ENCODE data around the gene PAF1.
"Not testable (repeated sequence)": the region's sequence is repeated elsewhere in the genome, so short reads cannot be mapped to it uniquely, and the experiment has no call there.

The PAF1 gene

DNA sequence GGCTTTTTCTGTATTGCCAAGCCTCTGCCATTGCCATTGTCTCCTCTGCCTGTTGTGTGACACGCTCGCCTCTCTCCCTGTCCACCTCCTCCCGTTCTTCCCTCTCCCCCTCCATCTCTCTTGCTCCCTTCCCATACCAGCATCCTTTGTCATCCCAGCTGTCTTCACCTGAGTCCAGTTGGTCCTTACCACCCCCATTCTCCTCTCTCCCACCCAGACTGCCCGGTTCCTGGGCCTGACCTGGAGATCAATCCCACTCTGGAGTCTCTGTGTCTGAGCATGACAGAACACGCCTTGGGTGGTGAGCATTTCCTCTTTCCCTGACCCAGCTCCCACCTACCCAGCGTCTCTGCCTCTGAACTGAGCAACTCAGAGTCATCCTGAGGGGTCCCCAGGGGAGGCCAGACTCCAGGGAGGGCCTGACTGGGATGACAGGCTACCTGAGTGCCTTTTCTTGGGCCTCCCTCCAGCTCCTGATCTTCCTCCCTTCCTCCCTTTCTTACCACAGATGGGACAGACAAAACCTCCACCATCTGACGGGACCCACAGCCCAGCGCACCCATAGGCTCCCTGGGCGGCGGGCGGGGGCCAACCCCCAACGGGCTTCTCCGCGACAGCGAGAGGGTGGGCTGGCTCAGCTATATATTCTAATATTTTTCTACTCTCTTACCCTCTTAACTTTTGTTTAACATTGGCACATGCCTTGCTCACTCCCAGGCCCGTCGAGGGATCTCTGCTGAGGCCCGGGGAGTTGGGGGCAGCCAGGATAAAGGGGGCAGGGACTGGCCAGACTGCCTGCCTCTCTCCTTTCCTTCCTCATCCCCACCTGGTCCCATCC, 7.7 kb downstream of the PAF1 start:
- DNase-seq (ENCODE audit: low read depth, low spot score), result no peak
- Histone ChIP-seq H3K4me3 (ENCODE audit: insufficient read length, low read depth) (no peak overlapping the region), H3K4me1 (ENCODE audit: insufficient read depth, insufficient read length) (peaks cover 3% of the 10 kb centered on the region), H3K27me3 (ENCODE audit: insufficient read depth, insufficient read length) (no peaks in the 10 kb centered on the region), H3K9ac (ENCODE audit: insufficient read length, low read depth) (no peak overlapping the region), H3K9me3 (ENCODE audit: insufficient read depth, low read length) (no peaks in the 10 kb centered on the region), H3K36me3 (ENCODE audit: insufficient read depth, insufficient read length, low read length) (peaks cover 84% of the 10 kb centered on the region)
- TF ChIP-seq ZNF274 (IDR thresholded peaks at IDR 0.05; ENCODE audit: low read depth, low read length) (no peak), YY1 (IDR thresholded peaks at IDR 0.05; ENCODE audit: insufficient read depth, insufficient read length) (no peak), SUZ12 (IDR thresholded peaks at IDR 0.05; ENCODE audit: extremely low read depth, insufficient read depth, insufficient read length) (no peak)

- no peak for DNase-seq (ENCODE audit: low read depth, low spot score)
- TF ChIP-seq YY1 (IDR thresholded peaks at IDR 0.05; ENCODE audit: insufficient read depth, insufficient read length) (no peak), ZNF274 (IDR thresholded peaks at IDR 0.05; ENCODE audit: low read depth, low read length) (no peak), SUZ12 (IDR thresholded peaks at IDR 0.05; ENCODE audit: extremely low read depth, insufficient read depth, insufficient read length) (no peak)
Observed at GRCh38 chr19:39381910-39382611, 8.8 kb downstream of the PAF1 start.

GRCh38 chr19:39380521-39381502, 10.1 kb downstream of the PAF1 start:
- TF ChIP-seq ZNF274 (IDR thresholded peaks at IDR 0.05; ENCODE audit: low read depth, low read length), result no peak
- TF ChIP-seq SUZ12 (IDR thresholded peaks at IDR 0.05; ENCODE audit: extremely low read depth, insufficient read depth, insufficient read length), result no peak
- TF ChIP-seq YY1 (IDR thresholded peaks at IDR 0.05; ENCODE audit: insufficient read depth, insufficient read length), result no peak

More at GRCh38 chr19:39381910-39382611, 8.8 kb downstream of the PAF1 start:
- Histone ChIP-seq H3K4me3 (ENCODE audit: insufficient read length, low read depth) (no peak overlapping the region), H3K36me3 (ENCODE audit: insufficient read depth, insufficient read length, low read length) (peaks cover 86% of the 10 kb centered on the region), H3K9me3 (ENCODE audit: insufficient read depth, low read length) (no peaks in the 10 kb centered on the region), H3K9ac (ENCODE audit: insufficient read length, low read depth) (no peak overlapping the region), H3K27me3 (ENCODE audit: insufficient read depth, insufficient read length) (no peaks in the 10 kb centered on the region), H3K4me1 (ENCODE audit: insufficient read depth, insufficient read length) (peaks cover 3% of the 10 kb centered on the region)

DNA sequence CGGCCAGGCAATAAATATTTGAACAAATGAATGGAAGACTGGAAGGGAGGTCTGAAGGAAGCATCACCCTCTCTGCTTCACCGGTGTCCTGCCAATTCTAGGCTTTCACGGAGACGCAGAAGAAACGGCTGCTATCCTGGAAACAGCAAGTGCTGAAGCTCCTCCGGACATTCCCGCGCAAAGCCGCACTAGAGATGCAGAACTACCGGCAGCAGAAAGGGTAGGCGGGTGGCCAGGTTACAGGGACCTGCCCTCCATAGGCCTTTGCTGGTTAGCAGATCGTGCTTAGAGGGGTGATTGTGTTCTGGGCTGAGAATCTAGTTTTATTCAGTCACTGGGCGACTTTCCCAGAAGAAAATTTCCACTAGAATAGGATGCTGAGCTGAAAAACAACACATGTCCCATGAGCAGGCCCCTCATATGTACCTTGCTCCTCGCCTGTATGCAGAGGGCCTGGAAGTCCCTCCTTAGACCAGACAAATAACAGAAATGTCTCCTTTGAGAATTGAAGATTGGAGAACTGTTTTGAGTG, 11.0 kb downstream of the PAF1 start:
- Histone ChIP-seq H3K4me3 (ENCODE audit: insufficient read length, low read depth) (no peak overlapping the region), H3K9ac (ENCODE audit: insufficient read length, low read depth) (no peak overlapping the region), H3K4me1 (ENCODE audit: insufficient read depth, insufficient read length) (no peaks in the 10 kb centered on the region), H3K9me3 (ENCODE audit: insufficient read depth, low read length) (no peaks in the 10 kb centered on the region), H3K27me3 (ENCODE audit: insufficient read depth, insufficient read length) (no peaks in the 10 kb centered on the region), H3K36me3 (ENCODE audit: insufficient read depth, insufficient read length, low read length) (peaks cover 87% of the 10 kb centered on the region)
- DNase-seq (ENCODE audit: low read depth, low spot score), result no peak
- no peak for TF ChIP-seq SUZ12 (IDR thresholded peaks at IDR 0.05; ENCODE audit: extremely low read depth, insufficient read depth, insufficient read length)
- TF ChIP-seq ZNF274 (IDR thresholded peaks at IDR 0.05; ENCODE audit: low read depth, low read length), result no peak
- no peak for TF ChIP-seq YY1 (IDR thresholded peaks at IDR 0.05; ENCODE audit: insufficient read depth, insufficient read length)

More at GRCh38 chr19:39380521-39381502, 10.1 kb downstream of the PAF1 start:
- peaks cover 86% of the 10 kb centered on the region for H3K36me3 ChIP-seq (ENCODE audit: insufficient read depth, insufficient read length, low read length)
- H3K4me1 ChIP-seq (ENCODE audit: insufficient read depth, insufficient read length), result peaks cover 3% of the 10 kb centered on the region
- H3K4me3 ChIP-seq (ENCODE audit: insufficient read length, low read depth), result no peak overlapping the region
- no peaks in the 10 kb centered on the region for H3K27me3 ChIP-seq (ENCODE audit: insufficient read depth, insufficient read length)
- H3K9me3 ChIP-seq (ENCODE audit: insufficient read depth, low read length), result no peaks in the 10 kb centered on the region
- H3K9ac ChIP-seq (ENCODE audit: insufficient read length, low read depth), result no peak overlapping the region
- DNase-seq (ENCODE audit: low read depth, low spot score), result no peak

DNA sequence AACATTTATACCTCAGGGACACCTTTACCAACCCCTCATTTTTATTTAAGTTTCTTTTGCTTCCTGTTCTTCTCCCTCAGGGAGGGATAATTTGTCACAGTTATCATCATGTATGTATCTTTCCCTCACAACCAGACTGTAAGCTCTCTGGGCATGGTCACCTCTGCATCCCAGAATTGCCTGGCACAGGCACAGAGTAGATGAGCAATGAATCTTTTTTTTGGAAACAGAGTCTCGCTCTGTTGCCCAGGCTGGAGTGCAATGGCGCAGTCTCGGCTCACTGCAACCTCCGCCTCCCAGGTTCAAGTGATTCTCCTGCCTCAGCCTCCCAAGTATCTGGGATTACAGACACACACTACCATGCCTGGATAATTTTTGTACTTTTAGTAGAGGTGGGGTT, 11.5 kb downstream of the PAF1 start:
- H3K4me3 ChIP-seq (ENCODE audit: insufficient read length, low read depth); H3K27me3 ChIP-seq (ENCODE audit: insufficient read depth, insufficient read length); H3K9ac ChIP-seq (ENCODE audit: insufficient read length, low read depth); H3K4me1 ChIP-seq (ENCODE audit: insufficient read depth, insufficient read length); H3K9me3 ChIP-seq (ENCODE audit: insufficient read depth, low read length); DNase-seq (ENCODE audit: low read depth, low spot score): not testable (repeated sequence)
- H3K36me3 ChIP-seq (ENCODE audit: insufficient read depth, insufficient read length, low read length), result peaks cover 89% of the 10 kb centered on the region

DNA sequence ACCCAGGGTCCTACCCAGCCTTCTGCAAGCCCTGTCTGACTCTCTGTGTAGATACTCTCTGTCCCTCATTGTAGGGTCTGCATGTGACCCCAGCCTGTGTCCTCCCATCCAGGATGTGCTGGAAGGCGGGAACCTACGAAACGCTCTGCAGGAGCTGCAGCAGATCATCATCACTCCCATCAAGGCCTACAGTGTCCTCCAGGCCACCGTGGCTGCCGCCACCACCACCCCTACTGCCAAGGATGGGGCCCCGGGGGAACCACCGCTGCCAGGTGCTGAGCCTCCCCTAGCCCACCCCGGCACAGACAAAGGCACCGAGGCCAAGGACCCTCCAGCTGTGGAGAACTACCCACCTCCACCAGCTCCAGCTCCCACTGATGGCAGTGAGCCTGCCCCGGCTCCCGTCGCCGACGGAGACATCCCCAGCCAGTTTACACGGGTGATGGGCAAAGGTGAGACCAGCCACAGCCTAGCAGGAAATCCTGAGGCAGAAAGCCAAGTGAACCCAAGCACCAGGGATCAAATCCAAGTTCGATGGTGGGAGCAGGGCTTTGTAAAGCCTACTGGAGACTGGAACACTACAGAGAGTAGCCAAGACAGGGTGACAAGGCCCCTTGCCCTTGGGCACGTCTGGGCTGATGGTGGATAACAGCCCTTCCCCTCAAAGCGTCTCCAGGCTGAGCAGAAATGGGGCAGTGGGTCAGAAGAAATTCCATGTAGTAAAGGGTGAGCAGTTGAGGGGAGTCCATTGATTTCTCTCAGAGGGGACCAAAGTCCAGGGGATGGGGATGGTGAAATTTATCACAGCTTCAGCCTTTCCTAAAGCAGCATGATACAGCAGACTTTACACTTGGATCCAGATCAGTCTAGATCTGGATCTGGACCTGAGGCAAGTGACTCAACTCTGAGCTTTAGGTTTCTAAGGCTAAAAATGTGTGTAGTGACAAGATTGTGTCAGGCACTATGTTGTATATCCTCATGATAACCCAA, 13.2 kb downstream of the PAF1 start:
- Histone ChIP-seq H3K9me3 (ENCODE audit: insufficient read depth, low read length) (no peaks in the 10 kb centered on the region), H3K36me3 (ENCODE audit: insufficient read depth, insufficient read length, low read length) (peaks cover 87% of the 10 kb centered on the region), H3K27me3 (ENCODE audit: insufficient read depth, insufficient read length) (no peaks in the 10 kb centered on the region), H3K4me1 (ENCODE audit: insufficient read depth, insufficient read length) (no peaks in the 10 kb centered on the region), H3K9ac (ENCODE audit: insufficient read length, low read depth) (no peak overlapping the region), H3K4me3 (ENCODE audit: insufficient read length, low read depth) (no peak overlapping the region)
- TF ChIP-seq SUZ12 (IDR thresholded peaks at IDR 0.05; ENCODE audit: extremely low read depth, insufficient read depth, insufficient read length) (no peak), YY1 (IDR thresholded peaks at IDR 0.05; ENCODE audit: insufficient read depth, insufficient read length) (no peak), ZNF274 (IDR thresholded peaks at IDR 0.05; ENCODE audit: low read depth, low read length) (no peak)
- DNase-seq (ENCODE audit: low read depth, low spot score), result no peak
